Type B pancreatic cell (in vitro differentiated cells): ENCODE measurements around the gene SLC43A2. TPM values are rescaled to one million over a fixed set of nuclear protein-coding genes. Genes with fewer than 3 reads are reported as not detected.
A peak's percentile ranks its signal among the peaks of the same experiment; 100 is the strongest.

Experiments used
- DNase-seq: peaks from one replicate; pipeline ENCODE4 v3.0.0; 2021; ENCODE audit warnings: mixed read lengths; ENCODE audit not compliant: unreplicated experiment; ENCODE audit errors: extremely low spot score
- H3K27ac Mint-ChIP-seq: 2 replicates; pipeline ENCODE4 v1.8.0; 2021; ENCODE audit warnings: mild to moderate bottlenecking, mixed read lengths
- H3K27me3 Mint-ChIP-seq: 2 replicates; pipeline ENCODE4 v1.8.0; 2021; ENCODE audit warnings: mixed read lengths
- H3K36me3 Mint-ChIP-seq: 2 replicates; pipeline ENCODE4 v1.8.0; 2021; ENCODE audit warnings: mixed read lengths
- H3K4me1 Mint-ChIP-seq: one replicate; pipeline ENCODE4 v1.8.0; 2021; ENCODE audit warnings: mixed read lengths; ENCODE audit not compliant: unreplicated experiment
- H3K4me3 Mint-ChIP-seq: 2 replicates; pipeline ENCODE4 v1.8.0; 2021; ENCODE audit warnings: mild to moderate bottlenecking, mixed read lengths
- H3K9me3 Mint-ChIP-seq: 2 replicates; pipeline ENCODE4 v1.8.0; 2021; ENCODE audit warnings: mixed read lengths
- total RNA-seq: library from RNA; stranded (reverse); gene quantifications from 2 replicates; pipeline ENCODE4 v1.2.1, GENCODE V29; 2021; ENCODE audit warnings: low replicate concordance
- TF ChIP-seq, protein P1 (sequence below): fragments of 200-600 bp; sonication (generic); conservative IDR thresholded peaks from 2 replicates; pipeline ENCODE4 v1.5.0; 2021; ENCODE audit warnings: antibody characterized with exemption, mild to moderate bottlenecking

The SLC43A2 gene
- total RNA-seq, 1 donor from 2014 or later, result 23.5 TPM

DNA sequence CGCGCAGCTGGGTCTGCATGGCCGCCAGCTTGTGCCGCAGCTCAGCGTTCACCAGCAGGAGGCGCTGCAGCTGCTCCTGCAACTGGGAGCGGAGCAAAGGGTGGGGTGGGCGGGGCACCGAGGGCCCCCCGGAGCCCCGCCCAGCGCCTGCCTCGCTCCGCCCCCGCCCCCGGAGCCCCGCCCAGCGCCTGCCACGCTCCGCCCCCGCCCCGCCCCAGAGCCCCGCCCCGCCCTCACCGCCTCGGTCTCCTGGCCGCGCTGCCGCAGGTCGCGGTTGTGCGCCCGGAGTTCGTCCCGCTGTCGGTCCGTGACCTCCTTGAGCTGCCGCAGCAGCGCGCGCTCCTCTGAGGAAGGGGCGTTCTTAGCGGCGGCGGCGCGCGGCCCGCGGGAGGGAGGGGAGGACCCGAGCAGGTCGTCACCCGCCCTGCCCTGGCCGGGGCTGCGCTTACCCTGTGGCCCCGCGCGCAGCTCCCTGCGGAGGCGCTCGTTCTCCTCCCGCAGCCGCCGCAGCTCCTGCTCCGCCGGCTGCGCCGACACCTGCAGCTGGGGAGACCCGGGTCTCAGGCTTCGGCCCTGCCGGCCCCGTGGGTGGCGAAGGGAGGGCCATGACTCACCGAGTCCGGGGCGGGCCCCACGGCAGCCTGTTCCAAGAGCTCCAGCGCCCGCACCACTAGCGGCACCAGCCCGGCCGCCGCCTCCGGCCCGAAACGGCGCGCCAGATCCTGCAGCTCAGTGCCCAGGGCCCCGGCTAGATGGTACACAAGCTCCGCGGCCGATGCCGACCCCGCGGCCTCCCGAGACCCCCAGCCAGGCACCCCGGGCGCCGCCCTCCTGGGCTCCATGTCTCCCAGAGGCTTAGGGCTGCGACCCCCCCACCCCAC, 20.6 kb upstream of the SLC43A2 start:
- Mint-ChIP-seq H3K27me3 (peaks cover 4% of the 10 kb centered on the region), H3K9me3 (no peaks in the 10 kb centered on the region), H3K4me1 (peaks cover 8% of the 10 kb centered on the region), H3K27ac (no peak overlapping the region), H3K36me3 (peaks cover 14% of the 10 kb centered on the region), H3K4me3 (peak overlapping the region; percentile 71)
- TF ChIP-seq, protein P1, sequence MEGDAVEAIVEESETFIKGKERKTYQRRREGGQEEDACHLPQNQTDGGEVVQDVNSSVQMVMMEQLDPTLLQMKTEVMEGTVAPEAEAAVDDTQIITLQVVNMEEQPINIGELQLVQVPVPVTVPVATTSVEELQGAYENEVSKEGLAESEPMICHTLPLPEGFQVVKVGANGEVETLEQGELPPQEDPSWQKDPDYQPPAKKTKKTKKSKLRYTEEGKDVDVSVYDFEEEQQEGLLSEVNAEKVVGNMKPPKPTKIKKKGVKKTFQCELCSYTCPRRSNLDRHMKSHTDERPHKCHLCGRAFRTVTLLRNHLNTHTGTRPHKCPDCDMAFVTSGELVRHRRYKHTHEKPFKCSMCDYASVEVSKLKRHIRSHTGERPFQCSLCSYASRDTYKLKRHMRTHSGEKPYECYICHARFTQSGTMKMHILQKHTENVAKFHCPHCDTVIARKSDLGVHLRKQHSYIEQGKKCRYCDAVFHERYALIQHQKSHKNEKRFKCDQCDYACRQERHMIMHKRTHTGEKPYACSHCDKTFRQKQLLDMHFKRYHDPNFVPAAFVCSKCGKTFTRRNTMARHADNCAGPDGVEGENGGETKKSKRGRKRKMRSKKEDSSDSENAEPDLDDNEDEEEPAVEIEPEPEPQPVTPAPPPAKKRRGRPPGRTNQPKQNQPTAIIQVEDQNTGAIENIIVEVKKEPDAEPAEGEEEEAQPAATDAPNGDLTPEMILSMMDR, result peak; percentile 86
- peak; percentile 96 for DNase-seq

DNA sequence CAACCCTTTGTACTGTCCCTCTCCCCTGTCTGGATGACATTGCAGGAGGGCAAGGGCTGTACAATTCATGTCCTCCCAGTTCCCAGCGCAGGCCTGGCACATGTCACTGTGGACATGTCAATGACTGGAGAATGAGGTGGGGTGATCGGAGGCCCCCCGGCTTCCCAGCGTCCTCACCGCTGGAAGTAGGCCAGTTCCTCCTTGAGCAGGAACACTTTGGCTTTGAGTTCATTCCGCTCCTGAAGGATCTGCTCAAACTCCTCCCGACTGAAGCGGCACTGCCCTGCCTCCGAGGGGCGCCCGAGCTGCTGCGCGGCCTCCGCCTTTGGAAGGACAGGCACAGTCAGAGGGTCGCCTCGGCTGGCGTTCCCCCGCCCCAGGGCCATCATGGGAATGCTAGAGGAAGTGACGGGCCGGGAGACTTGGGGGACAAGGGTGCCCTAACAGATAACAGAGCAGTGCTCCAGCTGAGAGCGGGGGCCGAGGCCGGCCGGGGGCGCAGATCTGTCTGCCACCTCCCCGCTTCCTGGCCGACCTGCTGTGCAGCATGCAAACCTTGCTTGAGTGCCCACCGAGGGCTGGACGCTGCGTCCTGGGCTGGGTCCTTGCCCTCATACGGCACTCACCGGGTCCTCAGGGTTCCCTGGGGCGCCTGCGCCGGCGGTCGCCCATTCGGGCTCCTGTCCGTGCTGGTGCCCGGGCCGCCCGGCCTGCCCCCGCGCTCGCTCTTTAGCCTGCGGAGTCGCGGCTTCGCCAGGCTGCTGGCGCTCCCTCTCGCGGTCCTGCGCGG, 19.7 kb upstream of the SLC43A2 start:
- peaks cover 11% of the 10 kb centered on the region for H3K4me1 Mint-ChIP-seq
- H3K9me3 Mint-ChIP-seq, result no peaks in the 10 kb centered on the region
- H3K27me3 Mint-ChIP-seq, result peaks cover 7% of the 10 kb centered on the region
- H3K4me3 Mint-ChIP-seq, result peak overlapping the region; percentile 71
- no peak overlapping the region for H3K27ac Mint-ChIP-seq
- H3K36me3 Mint-ChIP-seq, result peaks cover 8% of the 10 kb centered on the region
- DNase-seq, result peak; percentile 72
- TF ChIP-seq, protein P1, result no peak

GRCh38 chr17:1647802-1648171, 19.2 kb upstream of the SLC43A2 start:
- TF ChIP-seq, protein P1, result no peak
- Mint-ChIP-seq H3K27me3 (peaks cover 7% of the 10 kb centered on the region), H3K36me3 (peaks cover 4% of the 10 kb centered on the region), H3K27ac (peak overlapping the region; percentile 84), H3K4me1 (peaks cover 11% of the 10 kb centered on the region), H3K4me3 (peak overlapping the region; percentile 47), H3K9me3 (no peaks in the 10 kb centered on the region)
- DNase-seq, result no peak

DNA sequence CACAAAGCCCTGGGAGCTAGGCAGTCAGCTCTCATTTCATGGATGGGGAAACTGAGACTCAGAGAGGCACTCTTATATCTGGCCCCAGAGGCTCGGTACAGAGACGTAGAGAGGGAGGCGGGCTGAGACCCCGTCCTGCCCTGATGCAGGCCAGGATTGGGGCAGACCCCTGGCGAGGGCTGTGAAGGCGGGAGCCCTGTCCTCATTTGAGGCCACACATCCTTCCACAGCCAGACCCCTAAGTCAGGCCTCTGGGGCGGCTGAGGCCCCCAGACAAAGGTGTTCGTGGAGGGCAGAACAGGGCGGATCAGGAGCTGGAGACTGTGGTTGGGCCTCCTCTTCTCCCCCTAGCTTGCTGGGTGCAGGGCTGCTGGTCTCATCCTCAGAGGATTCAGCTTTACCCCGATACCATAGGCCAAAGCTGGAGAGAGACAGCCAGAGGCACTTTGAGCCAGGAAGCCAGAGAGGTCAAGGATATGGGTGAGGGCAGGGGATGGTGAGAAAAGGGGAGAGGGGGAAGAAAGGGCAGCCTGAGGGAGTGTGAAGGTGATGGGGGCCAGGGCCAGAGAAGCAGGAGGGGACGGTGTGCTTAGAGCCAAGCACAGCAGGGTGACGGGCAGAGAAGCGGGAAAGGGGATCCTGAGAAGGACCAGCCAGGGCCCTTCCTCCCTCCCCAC, 17.7 kb upstream of the SLC43A2 start:
- no peaks in the 10 kb centered on the region for H3K36me3 Mint-ChIP-seq
- H3K4me1 Mint-ChIP-seq, result peaks cover 12% of the 10 kb centered on the region
- TF ChIP-seq, protein P1, result no peak
- H3K27ac Mint-ChIP-seq, result no peak overlapping the region
- no peak for DNase-seq
- H3K9me3 Mint-ChIP-seq, result no peaks in the 10 kb centered on the region
- H3K27me3 Mint-ChIP-seq, result peaks cover 12% of the 10 kb centered on the region
- peak overlapping the region; percentile 45 for H3K4me3 Mint-ChIP-seq
